ENCODE results near the gene TRAPPC2. TPM values are rescaled to one million over a fixed set of nuclear protein-coding genes. Genes with fewer than 3 reads are reported as not detected.
A peak's percentile ranks its signal among the peaks of the same experiment; 100 is the strongest.

Gene TRAPPC2
- total RNA-seq, 4 donors from 2014 or later, result 5.6 to 48.0 (median 22.8) TPM

GRCh38 chrX:13690836-13691235 is 43.6 kb downstream of the TRAPPC2 start:
- no peak for TF ChIP-seq CTCF (IDR thresholded peaks at IDR 0.05)
- no peak for TF ChIP-seq POLR2A (IDR thresholded peaks at IDR 0.05)
- no peaks in the 10 kb centered on the region for H3K9me3 ChIP-seq
- no peaks in the 10 kb centered on the region for H3K27me3 ChIP-seq
- no peaks in the 10 kb centered on the region for H3K4me1 ChIP-seq
- H3K27ac ChIP-seq, result peak overlapping the region; percentile 89 to 96
- peak overlapping the region; percentile 46 to 89 for H3K4me3 ChIP-seq
- H3K36me3 ChIP-seq, result no peaks in the 10 kb centered on the region
- DNase-seq, result no peak
- intact Hi-C loops (cut with DNase I; ENCODE audit: low total_unique reads), result no loop called here

- Histone ChIP-seq H3K36me3 (no peaks in the 10 kb centered on the region), H3K27me3 (no peaks in the 10 kb centered on the region), H3K4me1 (no peaks in the 10 kb centered on the region), H3K27ac (peak overlapping the region; percentile 89 to 96), H3K4me3 (peak overlapping the region; percentile 46 to 89), H3K9me3 (no peaks in the 10 kb centered on the region)
- intact Hi-C loops (cut with DNase I; ENCODE audit: low total_unique reads), result loop anchor here (10.0 kb wide), 1 partner anchor 45 kb away; the partner anchor contains the start of genes OFD1 and TRAPPC2
- no peak for DNase-seq
- TF ChIP-seq POLR2A (IDR thresholded peaks at IDR 0.05) (no peak), CTCF (IDR thresholded peaks at IDR 0.05) (no peak)
Measured at GRCh38 chrX:13689741-13690211, 44.6 kb downstream of the TRAPPC2 start.

DNA sequence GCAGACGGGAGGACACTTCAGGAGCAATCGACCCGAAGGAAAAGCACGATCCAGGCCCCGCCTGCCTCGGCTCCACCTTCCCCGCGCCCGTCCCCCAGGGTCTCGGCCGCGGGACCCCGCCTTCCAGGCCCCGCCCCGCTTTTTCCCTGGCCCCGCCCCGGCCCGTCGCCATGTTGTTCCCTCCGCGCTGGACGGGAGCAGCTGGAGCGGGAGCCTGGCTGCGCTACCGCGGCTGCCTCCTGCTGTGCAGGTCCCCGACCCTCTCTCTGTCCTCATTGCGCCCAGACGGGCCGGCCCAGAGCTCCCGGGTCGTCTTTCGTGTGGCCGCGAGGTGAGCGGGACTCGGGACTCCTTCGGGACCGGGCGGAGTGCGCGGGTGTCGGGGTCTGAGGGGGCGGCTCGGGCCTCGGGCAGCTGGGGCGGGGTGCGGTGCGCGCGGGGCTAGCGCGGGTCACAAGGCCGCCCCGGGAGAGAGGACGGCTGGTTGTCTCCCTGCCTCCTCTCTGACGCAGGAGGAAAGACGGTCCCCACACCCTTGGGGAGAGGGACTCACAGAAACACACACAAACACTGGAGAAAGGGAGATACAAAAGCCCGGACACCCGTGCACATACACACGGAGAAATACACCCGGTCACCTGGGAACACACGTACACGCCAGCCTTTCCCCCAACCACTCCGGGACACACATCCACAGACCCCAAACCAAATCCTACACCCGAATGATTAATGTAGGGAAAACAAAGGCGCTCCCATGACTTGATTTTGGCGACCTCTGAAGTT is 45.3 kb downstream of the TRAPPC2 start, which contains the start of gene RAB9A:
RAB9A (plus strand) TSS at position 171 of the 783 bp plus-strand sequence. CDS start 19,619 bp downstream, outside the sequence.
- Histone ChIP-seq H3K9me3 (no peaks in the 10 kb centered on the region), H3K4me1 (no peaks in the 10 kb centered on the region), H3K36me3 (no peaks in the 10 kb centered on the region), H3K27ac (peak within 1 kb of the TSS; percentile 89 to 96), H3K4me3 (peak within 1 kb of the TSS; percentile 46 to 89), H3K27me3 (no peaks in the 10 kb centered on the region)
- DNase-seq, result peak; percentile 87 to 94
- TF ChIP-seq CTCF (IDR thresholded peaks at IDR 0.05) (no peak), POLR2A (IDR thresholded peaks at IDR 0.05) (peak; percentile 81 to 93)
- intact Hi-C loops (cut with DNase I; ENCODE audit: low total_unique reads), result loop anchor here (10.0 kb wide), 1 partner anchor 46 kb away; the partner anchor contains the start of genes OFD1 and TRAPPC2

DNA sequence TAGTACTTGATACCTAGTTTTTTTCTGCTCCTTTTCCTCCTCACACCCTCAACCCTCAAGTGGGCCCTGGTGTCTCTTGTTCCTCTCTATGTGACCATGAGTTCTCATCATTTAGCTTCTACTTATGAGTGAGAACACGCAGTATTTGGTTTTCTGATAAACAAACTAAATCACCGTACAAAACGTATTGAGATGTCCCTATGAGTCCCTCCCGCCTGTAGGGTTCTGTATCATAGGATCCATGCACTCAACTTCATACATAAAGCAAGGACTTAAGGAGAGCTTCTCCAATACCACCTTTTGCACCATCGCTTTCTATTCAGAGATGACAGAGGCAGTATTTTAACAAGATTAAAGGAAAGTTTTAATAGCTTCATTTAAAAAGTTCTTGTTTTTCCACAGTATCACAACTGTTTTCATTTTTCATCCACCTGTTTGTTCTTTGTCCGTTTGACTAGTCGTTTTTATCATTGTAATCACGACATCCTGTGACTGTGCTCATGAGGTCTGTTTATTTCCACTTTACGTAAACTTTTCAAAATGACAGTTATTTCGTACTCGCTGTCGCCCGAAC is 45.9 kb downstream of the TRAPPC2 start:
- Histone ChIP-seq H3K27ac (peak overlapping the region; percentile 89 to 96), H3K4me1 (no peaks in the 10 kb centered on the region), H3K9me3 (no peaks in the 10 kb centered on the region), H3K36me3 (no peaks in the 10 kb centered on the region), H3K27me3 (no peaks in the 10 kb centered on the region), H3K4me3 (peak overlapping the region; percentile 46 to 89)
- no peak for DNase-seq
- TF ChIP-seq CTCF (IDR thresholded peaks at IDR 0.05) (no peak), POLR2A (IDR thresholded peaks at IDR 0.05) (no peak)
- intact Hi-C loops (cut with DNase I; ENCODE audit: low total_unique reads), result loop anchor here (10.0 kb wide), 1 partner anchor 46 kb away; the partner anchor contains the start of genes OFD1 and TRAPPC2

DNA sequence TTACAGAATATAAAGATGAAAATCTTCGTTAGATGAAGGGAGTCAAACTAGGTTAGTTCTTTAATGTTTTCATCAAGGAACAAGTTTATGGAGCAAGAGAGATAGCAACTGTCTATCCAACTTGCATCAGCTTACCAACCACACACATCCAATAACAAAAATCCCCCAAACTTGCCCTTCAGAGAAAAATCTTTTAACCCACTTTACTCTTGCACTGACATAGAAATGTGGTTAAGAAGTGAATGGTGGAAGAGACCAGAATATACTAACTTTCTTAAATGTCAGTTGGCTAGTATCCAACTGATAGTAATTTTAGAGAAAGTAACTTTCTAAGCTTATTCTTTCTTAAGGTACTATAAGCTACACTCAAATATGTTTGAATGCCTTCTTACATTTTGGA is 47.2 kb downstream of the TRAPPC2 start:
- Histone ChIP-seq H3K27ac (no peak overlapping the region), H3K36me3 (no peaks in the 10 kb centered on the region), H3K9me3 (no peaks in the 10 kb centered on the region), H3K27me3 (no peaks in the 10 kb centered on the region), H3K4me3 (no peak overlapping the region), H3K4me1 (no peaks in the 10 kb centered on the region)
- intact Hi-C loops (cut with DNase I; ENCODE audit: low total_unique reads), result loop anchor here (10.0 kb wide), 1 partner anchor 48 kb away; the partner anchor contains the start of genes OFD1 and TRAPPC2
- TF ChIP-seq CTCF (IDR thresholded peaks at IDR 0.05), result no peak
- no peak for TF ChIP-seq POLR2A (IDR thresholded peaks at IDR 0.05)
- no peak for DNase-seq

All from uterus (tissue), 4 donors.